NCI-H1436 treated with DMSO at 0.1 percent for 48 hours (cell line): ENCODE data around the gene OR1F1.
"Not testable (repeated sequence)": the region's sequence is repeated elsewhere in the genome, so short reads cannot be mapped to it uniquely, and the experiment has no call there.

Experiments used
- DNase-seq: peaks from one replicate; lab custom pipeline; 2025; lab: John Stamatoyannopoulos, UW

Gene OR1F1

DNA sequence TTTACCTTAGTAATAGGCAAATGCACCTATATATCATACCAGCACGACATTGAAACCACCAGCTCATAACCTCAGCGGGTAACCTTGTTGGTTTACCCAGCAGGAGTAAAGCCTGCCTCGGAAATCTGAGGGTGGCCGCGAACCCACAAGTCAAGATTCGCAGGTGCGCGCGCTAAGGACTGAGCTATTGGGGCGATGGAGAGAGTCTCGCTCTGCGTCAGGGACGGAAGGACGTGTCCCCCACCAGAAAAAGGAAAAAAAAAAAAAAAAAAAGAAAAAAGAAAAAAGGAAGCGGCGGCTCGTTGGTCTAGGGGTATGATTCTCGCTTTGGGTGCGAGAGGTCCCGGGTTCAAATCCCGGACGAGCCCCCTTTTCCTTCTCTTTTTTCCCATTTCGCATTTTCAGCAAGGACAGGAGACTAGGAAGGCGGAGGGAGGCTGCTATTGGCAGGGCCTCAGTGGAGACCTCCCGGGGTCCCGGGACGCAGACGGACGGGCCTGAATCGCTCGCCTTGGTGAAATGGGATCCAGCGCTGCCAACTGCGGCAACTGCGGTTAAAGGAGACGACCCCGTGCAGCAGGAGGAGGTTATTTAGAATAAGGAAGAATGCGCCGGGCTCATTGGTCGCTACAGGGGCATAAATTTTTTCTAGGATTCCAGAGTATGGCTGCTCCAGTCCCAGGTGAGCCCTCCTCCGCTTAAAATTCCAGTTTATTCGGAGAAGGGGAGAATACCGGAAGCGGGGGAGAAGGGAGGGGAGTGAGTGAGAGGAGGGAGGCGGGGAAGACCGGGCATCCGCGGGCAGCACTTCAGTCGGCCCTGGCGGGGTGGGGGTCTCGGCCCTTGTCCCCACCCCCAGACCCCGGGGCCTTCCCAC, at the start of gene OR1F1:
Gene OR1F1, plus strand, starts transcription at position 407 of the 877 bp plus-strand sequence.
- no peak for DNase-seq

GRCh38 chr16:3138342-3138741, 49.7 kb upstream of the OR1F1 start:
- DNase-seq = no peak

DNA sequence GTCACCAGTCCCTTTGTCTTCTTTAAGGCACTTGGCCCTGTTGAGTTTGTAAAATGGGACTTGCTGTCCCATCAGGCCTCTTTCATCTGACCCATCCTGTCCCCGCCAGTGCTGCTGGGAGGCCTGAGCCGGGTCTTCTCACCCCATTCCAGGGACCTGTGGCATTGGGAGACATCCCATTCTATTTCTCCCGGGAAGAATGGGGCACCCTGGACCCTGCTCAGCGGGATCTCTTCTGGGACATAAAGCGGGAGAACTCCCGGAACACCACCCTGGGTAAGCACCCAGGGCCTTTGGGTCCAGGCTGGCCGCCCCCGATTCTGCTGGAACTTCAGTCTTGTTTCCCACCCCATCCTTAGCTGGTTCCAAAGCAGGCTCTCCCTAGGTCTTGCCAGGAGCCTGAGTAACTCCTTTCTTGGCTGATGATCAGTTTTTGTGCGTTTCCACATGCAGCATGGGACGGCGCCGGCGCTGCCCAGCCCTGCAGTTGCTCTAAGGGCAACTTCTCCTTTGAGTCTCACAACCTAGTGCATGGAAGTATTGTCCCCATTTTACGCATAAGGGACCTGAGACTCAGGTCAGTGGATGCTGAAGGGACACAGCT, 49.1 kb upstream of the OR1F1 start:
- DNase-seq = no peak

DNA sequence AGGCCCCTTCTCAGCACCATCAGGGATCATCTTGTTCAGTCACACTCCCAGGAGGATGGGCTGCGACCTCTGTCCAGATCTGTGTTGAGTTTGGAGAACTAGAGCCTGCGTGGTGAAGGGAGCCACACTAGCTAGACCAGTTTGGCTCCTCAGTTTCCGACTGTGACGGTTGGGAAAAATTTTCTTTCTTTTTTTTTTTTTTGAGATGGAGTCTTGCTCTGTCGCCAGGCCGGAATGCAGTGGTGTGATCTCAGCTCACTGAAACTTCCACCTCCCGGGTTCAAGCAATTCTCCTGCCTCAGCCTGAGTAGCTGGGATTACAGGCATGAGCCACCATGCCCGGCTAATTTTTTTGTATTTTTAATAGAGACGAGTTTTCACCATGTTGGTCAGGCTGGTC, 48.4 kb upstream of the OR1F1 start:
- not testable (repeated sequence) for DNase-seq

GRCh38 chr16:3140603-3141427, 47.2 kb upstream of the OR1F1 start:
- DNase-seq = no peak

DNA sequence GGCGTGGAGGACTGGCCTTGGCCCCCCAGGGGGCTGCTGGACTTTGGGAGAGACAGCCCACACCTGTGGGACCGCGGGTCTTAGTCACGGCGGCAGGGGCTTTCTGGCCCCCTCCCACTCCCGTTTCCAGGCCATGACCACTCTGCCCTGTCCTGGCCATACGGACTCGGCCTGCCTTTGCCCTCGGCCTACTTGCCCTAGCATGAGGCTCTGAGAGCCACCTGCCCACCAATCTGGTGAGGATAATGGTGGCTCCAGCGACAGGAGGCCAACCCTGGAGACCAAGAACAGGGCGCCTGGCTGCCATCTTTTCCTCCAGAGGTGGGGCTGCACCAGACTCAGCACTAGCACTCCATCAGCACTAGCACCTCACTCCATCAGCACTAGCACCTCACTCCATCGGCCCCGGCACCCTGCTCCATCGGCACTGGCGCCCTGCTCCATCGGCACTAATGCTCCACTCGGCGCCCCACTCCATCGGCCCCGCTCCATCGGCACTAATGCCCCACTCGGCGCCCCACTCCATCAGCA, 46.2 kb upstream of the OR1F1 start:
- no peak for DNase-seq

GRCh38 chr16:3142327-3142726, 45.7 kb upstream of the OR1F1 start:
- no peak for DNase-seq

DNA sequence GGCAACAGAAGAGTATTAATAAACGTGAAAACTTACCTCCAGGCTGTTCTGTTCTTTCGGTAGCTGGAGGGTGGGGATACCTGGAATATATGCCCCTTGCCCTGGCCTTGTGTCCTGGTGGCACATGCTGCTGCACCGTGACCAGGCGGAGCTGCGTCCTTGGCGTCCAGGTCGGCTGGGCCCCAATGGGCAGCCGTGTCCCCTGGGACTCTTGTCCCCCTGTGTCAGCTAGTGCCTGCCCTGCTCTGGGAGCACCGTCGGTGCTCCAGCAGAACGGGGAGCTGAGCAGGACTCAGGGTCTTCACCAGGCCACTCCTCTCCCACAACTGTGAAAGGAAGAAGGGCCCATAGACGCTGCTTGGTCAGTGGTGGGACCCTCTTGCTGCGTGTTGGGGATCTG, 45.2 kb upstream of the OR1F1 start:
- no peak for DNase-seq

DNA sequence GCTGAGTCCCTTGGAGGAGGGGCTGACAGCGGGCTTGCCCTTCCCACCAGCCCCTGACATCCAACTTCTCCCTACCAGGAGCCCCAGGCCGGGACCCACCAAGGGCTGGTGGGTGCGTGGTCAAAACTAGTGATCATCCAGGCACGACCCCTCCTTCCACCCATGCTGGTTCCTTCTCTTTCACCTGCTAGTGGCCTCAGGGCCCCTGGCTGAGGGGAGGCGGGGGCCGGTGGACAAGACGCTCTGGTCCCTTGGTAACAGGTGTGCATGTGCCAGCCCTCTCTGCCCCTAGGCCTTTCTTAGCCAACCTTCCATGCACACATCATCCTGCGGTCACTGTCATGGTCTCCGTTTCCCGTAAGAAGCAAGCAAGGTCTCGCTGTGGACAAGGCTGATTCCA, 44.8 kb upstream of the OR1F1 start:
- no peak for DNase-seq

GRCh38 chr16:3143598-3144320, 44.2 kb upstream of the OR1F1 start:
- DNase-seq = no peak

DNA sequence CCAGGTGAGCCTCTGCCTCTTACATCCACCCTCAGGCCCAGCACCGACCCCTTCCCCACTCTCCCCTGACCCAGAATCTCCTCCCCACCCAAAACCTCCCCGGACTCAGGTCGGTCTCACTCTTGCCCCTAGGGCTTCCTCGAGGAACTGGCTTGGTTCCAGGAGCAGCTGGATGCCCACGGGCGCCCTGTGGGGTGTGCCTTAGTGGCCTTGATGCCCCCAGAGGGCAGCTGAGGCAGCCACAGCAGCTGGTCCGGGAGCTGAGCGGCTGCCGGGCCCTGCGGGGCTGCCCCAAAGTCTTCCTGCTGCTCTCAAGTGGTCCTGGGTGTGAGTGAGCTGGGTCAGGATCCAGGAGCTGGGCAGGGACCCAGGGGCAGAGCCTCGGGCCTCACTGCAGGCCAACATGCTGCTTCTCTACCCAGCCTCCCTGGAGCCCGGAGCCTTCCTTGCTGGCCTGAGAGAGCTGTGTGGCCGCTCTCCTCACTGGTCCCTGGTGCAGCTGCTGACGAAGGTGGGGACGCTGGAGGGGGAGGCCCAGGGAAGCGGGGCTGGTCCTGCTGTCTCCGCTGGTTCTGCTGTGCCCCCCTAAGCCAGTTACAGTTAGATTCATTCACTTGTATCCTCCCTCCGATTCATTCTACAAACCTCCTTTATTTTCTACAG, 43.6 kb upstream of the OR1F1 start:
- no peak for DNase-seq

DNA sequence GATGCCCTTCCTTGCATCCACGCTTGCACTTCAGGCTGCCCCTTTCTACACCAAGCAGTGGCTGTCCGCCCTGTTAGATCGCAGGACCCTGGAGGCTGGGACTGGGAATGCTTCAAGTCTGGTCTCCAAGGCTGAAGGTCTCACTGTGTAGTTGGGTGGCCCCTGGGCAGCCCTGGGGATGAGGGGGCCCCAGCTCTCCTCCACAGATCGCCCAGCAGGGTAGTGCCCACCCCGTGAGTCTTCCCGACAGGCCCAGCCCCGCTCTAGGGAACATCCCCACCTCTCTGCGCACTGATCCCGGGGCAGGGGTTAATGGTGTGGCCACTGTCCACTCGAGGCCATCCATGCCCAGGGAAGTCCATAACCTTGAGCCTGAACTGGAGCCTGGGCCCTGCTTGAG, 42.9 kb upstream of the OR1F1 start:
- DNase-seq = no peak

DNA sequence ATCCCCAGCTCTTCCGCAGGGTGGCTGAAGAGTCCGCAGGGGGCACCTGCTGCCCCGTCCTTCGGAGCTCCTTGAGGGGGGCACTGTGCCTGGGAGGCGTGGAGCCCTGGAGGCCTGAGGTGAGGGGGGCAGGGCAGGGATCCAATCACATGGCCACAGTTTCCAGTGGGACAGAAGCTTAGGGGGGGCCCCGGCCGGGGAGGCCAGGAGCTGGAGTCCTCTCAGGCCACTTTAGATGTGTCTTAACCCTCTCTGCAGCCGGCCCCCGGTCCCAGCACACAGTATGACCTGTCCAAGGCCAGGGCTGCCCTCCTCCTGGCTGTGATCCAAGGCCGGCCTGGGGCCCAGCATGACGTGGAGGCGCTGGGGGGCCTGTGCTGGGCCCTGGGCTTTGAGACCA, 42.3 kb upstream of the OR1F1 start:
- DNase-seq = no peak

- DNase-seq = no peak
These were observed 40.8 kb upstream of the OR1F1 start for GRCh38 chr16:3147046-3147756.

GRCh38 chr16:3147757-3148104, 40.3 kb upstream of the OR1F1 start:
- DNase-seq = no peak

- DNase-seq = no peak
These were observed 39.5 kb upstream of the OR1F1 start for GRCh38 chr16:3148256-3149192.

GRCh38 chr16:3149193-3149530, 38.8 kb upstream of the OR1F1 start:
- no peak for DNase-seq

- DNase-seq = no peak
These were observed 38.2 kb upstream of the OR1F1 start for GRCh38 chr16:3149630-3150345.
